ENCODE data around the gene KRTAP4-4.
"Not testable (repeated sequence)": the region's sequence is repeated elsewhere in the genome, so short reads cannot be mapped to it uniquely, and the experiment has no call there.

DNA sequence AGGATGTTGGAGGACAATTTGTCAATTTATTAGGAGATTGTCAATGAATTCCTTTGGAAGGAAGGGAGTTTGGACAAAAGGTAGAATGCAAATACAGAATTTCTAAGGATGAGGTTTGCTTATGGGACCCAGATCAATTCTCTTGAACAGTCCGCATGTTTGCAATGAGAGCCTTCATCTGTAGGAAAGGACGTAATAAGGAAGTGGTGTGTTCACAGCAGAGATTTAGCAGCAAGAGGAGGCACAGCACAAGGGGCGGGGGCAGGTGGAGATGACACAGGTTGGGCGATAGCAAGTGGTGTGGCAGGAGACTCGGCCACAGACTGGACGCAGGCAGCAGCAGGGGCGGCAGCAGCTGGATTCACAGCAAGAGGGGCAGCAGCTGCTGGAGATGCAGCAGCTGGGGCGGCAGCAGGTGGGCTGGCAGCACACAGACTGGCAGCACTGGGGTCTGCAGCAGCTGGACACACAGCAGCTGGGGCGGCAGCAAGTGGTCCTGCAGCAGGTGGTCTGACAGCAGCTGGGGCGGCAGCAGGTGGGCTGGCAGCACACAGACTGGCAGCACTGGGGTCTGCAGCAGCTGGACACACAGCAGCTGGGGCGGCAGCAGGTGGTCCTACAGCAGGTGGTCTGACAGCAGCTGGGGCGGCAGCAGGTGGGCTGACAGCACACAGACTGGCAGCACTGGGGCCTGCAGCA is 37.1 kb downstream of the KRTAP4-4 start:
- not testable (repeated sequence) for TF ChIP-seq CTCF (IDR thresholded peaks at IDR 0.05; ENCODE audit: low read depth, low read length); POLR2A (IDR thresholded peaks at IDR 0.05; ENCODE audit: extremely low read depth, insufficient read length); MYC (IDR thresholded peaks at IDR 0.05; ENCODE audit: low read depth, low read length)
- TF ChIP-seq, protein P1, sequence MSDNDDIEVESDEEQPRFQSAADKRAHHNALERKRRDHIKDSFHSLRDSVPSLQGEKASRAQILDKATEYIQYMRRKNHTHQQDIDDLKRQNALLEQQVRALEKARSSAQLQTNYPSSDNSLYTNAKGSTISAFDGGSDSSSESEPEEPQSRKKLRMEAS (IDR thresholded peaks at IDR 0.05; ENCODE audit: low read depth, low read length): not testable (repeated sequence)
